HG03575 (cell line): ENCODE results near the gene NPY.
A peak's percentile ranks its signal among the peaks of the same experiment; 100 is the strongest.
"Not testable (repeated sequence)": the region's sequence is repeated elsewhere in the genome, so short reads cannot be mapped to it uniquely, and the experiment has no call there.

ENCODE experiments used
- ATAC-seq: cut with Tn5 transposase; IDR thresholded peaks from one replicate; pipeline ENCODE4 v1.9.1; 2021; ENCODE audit not compliant: unreplicated experiment, insufficient number of reproducible peaks, low FRiP score; ENCODE audit errors: extremely low read depth

The NPY gene

GRCh38 chr7:24283897-24284698 lies at the start of gene NPY:
Gene NPY (plus strand): TSS chr7:24284190. CDS start chr7:24285241, 1,051 bp downstream.
- ATAC-seq: no peak

- ATAC-seq: no peak
These were observed 44.7 kb upstream of the NPY start for GRCh38 chr7:24239260-24239659.

GRCh38 chr7:24241206-24241605 lies 42.8 kb upstream of the NPY start:
- no peak for ATAC-seq

GRCh38 chr7:24244554-24244953 lies 39.4 kb upstream of the NPY start:
- no peak for ATAC-seq

GRCh38 chr7:24245362-24245761 lies 38.6 kb upstream of the NPY start:
- ATAC-seq: no peak

GRCh38 chr7:24249266-24249665 lies 34.7 kb upstream of the NPY start:
- ATAC-seq: no peak

- ATAC-seq: no peak
These were observed 32.4 kb upstream of the NPY start for GRCh38 chr7:24251568-24251967.

GRCh38 chr7:24255139-24255538 lies 28.9 kb upstream of the NPY start:
- no peak for ATAC-seq

GRCh38 chr7:24258324-24258723 lies 25.7 kb upstream of the NPY start:
- ATAC-seq: not testable (repeated sequence)

GRCh38 chr7:24271938-24272337 lies 12.1 kb upstream of the NPY start:
- no peak for ATAC-seq

GRCh38 chr7:24279512-24279911 lies 4.5 kb upstream of the NPY start:
- ATAC-seq: no peak

- no peak for ATAC-seq
These were observed 465 bp upstream of the NPY start for GRCh38 chr7:24283554-24283896.

GRCh38 chr7:24284699-24285506 lies 913 bp downstream of the NPY start:
- no peak for ATAC-seq

GRCh38 chr7:24290004-24290641 lies 6.1 kb downstream of the NPY start:
- ATAC-seq: peak; percentile 90

GRCh38 chr7:24291271-24291670 lies 7.3 kb downstream of the NPY start:
- ATAC-seq: no peak

- ATAC-seq: no peak
These were observed 13.4 kb downstream of the NPY start for GRCh38 chr7:24297362-24297761.

- ATAC-seq: no peak
These were observed 14.7 kb downstream of the NPY start for GRCh38 chr7:24298696-24299095.

GRCh38 chr7:24299192-24299591 lies 15.2 kb downstream of the NPY start:
- ATAC-seq: no peak

- ATAC-seq: no peak
These were observed 17.7 kb downstream of the NPY start for GRCh38 chr7:24301703-24302102.
